ENCODE data around the gene SMIM3. TPM values are rescaled to one million over a fixed set of nuclear protein-coding genes. Genes with fewer than 3 reads are reported as not detected.

Gene SMIM3
- total and polyA plus RNA-seq, 2 of the 13 experiments (the other 11 are each of a cell fraction or from before 2014, with no cell fraction given), result 11.6 to 96.7 TPM

DNA sequence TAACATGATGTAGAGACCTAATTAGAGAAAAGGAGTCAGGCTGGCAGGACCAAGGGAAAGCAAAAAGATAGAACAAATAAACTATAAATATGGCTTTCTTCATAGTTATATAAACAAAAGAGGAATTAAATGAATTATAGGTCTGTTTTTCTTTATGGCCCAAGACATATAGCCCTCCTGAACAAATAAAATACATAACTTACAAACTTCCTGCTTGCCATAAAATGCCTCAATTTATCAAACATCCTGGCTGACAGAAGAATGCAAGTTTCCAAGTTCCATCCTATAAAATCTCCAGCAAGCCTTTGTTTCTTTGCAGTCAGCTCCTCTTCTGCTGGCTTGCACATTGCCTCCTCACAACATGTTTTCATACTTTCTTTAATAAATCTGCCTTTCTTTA lies 36.5 kb downstream of the SMIM3 start:
- H3K27me3 ChIP-seq (ENCODE audit: control insufficient read depth in 1 of 2, insufficient read depth in 2 of 2, low read length in 2 of 2), result 0 out of 5 replicates have a peak, but pooled peaks cover 0 to 4% of the 10 kb centered on the region in 2 experiments
- no peak for TF ChIP-seq ONECUT2 (CRISPR knock-in tag; IDR thresholded peaks at IDR 0.05)
- TF ChIP-seq ZNF724P (CRISPR knock-in tag; IDR thresholded peaks at IDR 0.05; ENCODE audit: borderline replicate concordance), result no peak
- TF ChIP-seq SIN3A (IDR thresholded peaks at IDR 0.05; ENCODE audit: borderline replicate concordance, low read depth, low read length), result no peak
- no peak for TF ChIP-seq ZNF205 (CRISPR knock-in tag; IDR thresholded peaks at IDR 0.05)
- TF ChIP-seq ZBTB8A (CRISPR knock-in tag; IDR thresholded peaks at IDR 0.05; ENCODE audit: borderline replicate concordance, low read depth), result no peak
- no peak for TF ChIP-seq KDM3A (CRISPR knock-in tag; IDR thresholded peaks at IDR 0.05; ENCODE audit: low read depth)
- TF ChIP-seq, protein P1, sequence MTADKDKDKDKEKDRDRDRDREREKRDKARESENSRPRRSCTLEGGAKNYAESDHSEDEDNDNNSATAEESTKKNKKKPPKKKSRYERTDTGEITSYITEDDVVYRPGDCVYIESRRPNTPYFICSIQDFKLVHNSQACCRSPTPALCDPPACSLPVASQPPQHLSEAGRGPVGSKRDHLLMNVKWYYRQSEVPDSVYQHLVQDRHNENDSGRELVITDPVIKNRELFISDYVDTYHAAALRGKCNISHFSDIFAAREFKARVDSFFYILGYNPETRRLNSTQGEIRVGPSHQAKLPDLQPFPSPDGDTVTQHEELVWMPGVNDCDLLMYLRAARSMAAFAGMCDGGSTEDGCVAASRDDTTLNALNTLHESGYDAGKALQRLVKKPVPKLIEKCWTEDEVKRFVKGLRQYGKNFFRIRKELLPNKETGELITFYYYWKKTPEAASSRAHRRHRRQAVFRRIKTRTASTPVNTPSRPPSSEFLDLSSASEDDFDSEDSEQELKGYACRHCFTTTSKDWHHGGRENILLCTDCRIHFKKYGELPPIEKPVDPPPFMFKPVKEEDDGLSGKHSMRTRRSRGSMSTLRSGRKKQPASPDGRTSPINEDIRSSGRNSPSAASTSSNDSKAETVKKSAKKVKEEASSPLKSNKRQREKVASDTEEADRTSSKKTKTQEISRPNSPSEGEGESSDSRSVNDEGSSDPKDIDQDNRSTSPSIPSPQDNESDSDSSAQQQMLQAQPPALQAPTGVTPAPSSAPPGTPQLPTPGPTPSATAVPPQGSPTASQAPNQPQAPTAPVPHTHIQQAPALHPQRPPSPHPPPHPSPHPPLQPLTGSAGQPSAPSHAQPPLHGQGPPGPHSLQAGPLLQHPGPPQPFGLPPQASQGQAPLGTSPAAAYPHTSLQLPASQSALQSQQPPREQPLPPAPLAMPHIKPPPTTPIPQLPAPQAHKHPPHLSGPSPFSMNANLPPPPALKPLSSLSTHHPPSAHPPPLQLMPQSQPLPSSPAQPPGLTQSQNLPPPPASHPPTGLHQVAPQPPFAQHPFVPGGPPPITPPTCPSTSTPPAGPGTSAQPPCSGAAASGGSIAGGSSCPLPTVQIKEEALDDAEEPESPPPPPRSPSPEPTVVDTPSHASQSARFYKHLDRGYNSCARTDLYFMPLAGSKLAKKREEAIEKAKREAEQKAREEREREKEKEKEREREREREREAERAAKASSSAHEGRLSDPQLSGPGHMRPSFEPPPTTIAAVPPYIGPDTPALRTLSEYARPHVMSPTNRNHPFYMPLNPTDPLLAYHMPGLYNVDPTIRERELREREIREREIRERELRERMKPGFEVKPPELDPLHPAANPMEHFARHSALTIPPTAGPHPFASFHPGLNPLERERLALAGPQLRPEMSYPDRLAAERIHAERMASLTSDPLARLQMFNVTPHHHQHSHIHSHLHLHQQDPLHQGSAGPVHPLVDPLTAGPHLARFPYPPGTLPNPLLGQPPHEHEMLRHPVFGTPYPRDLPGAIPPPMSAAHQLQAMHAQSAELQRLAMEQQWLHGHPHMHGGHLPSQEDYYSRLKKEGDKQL (CRISPR knock-in tag; IDR thresholded peaks at IDR 0.05; ENCODE audit: low read depth), result no peak
- TF ChIP-seq TEAD3 (CRISPR knock-in tag; optimal IDR thresholded peaks at IDR 0.05; ENCODE audit: borderline replicate concordance), result no peak
- POLR2A ChIA-PET, result no interaction called here
- ATAC-seq (no peak), FAIRE-seq (no peak), DNase-seq (ENCODE audit: low spot score) (no peak)
- H3K79me2 ChIP-seq (ENCODE audit: insufficient read depth, low read length), result no peaks in the 10 kb centered on the region
- H2AFZ ChIP-seq (ENCODE audit: low read length), result no peak overlapping the region
- H3K4me1 ChIP-seq (ENCODE audit: insufficient read depth, low read length), result no peaks in the 10 kb centered on the region
- in situ Hi-C loops (cut with HindIII; ENCODE audit: extremely low pct_ligation_motif_present, low pct_unique_long_range_greater_than_20kb), result no loop called here
- H3K9ac ChIP-seq (ENCODE audit: insufficient read depth, low read depth, low read length), result no peak overlapping the region
- no peaks in the 10 kb centered on the region for H3K9me3 ChIP-seq (ENCODE audit: low read length)
- H3K4me2 ChIP-seq (ENCODE audit: low read depth, low read length), result no peak overlapping the region
- no TSS peak for BruUV-seq (replicated peaks)
- no peak overlapping the region for H3K4me3 ChIP-seq (replicated peaks in 1 of 3; ENCODE audit: insufficient read depth in 1 of 3, low read depth in 2 of 3, low read length in 3 of 3)
- no peaks in the 10 kb centered on the region for H4K20me1 ChIP-seq (ENCODE audit: insufficient read depth, low read length)
- CTCF ChIA-PET (ENCODE audit: low intra/inter-chr PET ratio, low total read pairs), result no interaction called here
- intact Hi-C loops (cut with micrococcal nuclease; ENCODE audit: unreplicated experiment), result no loop called here
- no peak overlapping the region for H3K27ac ChIP-seq (ENCODE audit: extremely low read length, insufficient read depth, low read length)
- no peaks in the 10 kb centered on the region for H3K36me3 ChIP-seq (replicated peaks in 1 of 2; ENCODE audit: control insufficient read depth in 1 of 2, insufficient read depth in 2 of 2, low read length in 2 of 2)

Data from HepG2 (cell line).